ENCODE data around the gene DPY19L3.
"Not testable (repeated sequence)": the region's sequence is repeated elsewhere in the genome, so short reads cannot be mapped to it uniquely, and the experiment has no call there.

Gene DPY19L3

GRCh38 chr19:32397671-32398101 is 7.9 kb upstream of the DPY19L3 start:
- no peak for DNase-seq

GRCh38 chr19:32401992-32402391 is 3.6 kb upstream of the DPY19L3 start:
- no peak for DNase-seq

GRCh38 chr19:32403291-32403995 is 2.1 kb upstream of the DPY19L3 start:
- DNase-seq = no peak

GRCh38 chr19:32404213-32404932 is 1.2 kb upstream of the DPY19L3 start:
- no peak for DNase-seq

- peak; percentile 2 for DNase-seq
These were observed 588 bp upstream of the DPY19L3 start for GRCh38 chr19:32404933-32405430.

GRCh38 chr19:32406161-32407003 is 812 bp downstream of the DPY19L3 start:
- no peak for DNase-seq

- DNase-seq = no peak
These were observed 1.7 kb downstream of the DPY19L3 start for GRCh38 chr19:32407004-32407992.

- no peak for DNase-seq
These were observed 9.7 kb downstream of the DPY19L3 start for GRCh38 chr19:32415246-32415645.

- DNase-seq = no peak
These were observed 10.1 kb downstream of the DPY19L3 start for GRCh38 chr19:32415669-32416068.

- DNase-seq = no peak
These were observed 11.3 kb downstream of the DPY19L3 start for GRCh38 chr19:32416749-32417456.

- no peak for DNase-seq
These were observed 12.6 kb downstream of the DPY19L3 start for GRCh38 chr19:32418155-32418554.

GRCh38 chr19:32421589-32422361 is 16.2 kb downstream of the DPY19L3 start:
- no peak for DNase-seq

- DNase-seq = no peak
These were observed 16.9 kb downstream of the DPY19L3 start for GRCh38 chr19:32422435-32422834.

- not testable (repeated sequence) for DNase-seq
These were observed 18.4 kb downstream of the DPY19L3 start for GRCh38 chr19:32423944-32424343.

GRCh38 chr19:32427536-32427935 is 22.0 kb downstream of the DPY19L3 start:
- no peak for DNase-seq

- DNase-seq = no peak
These were observed 31.1 kb downstream of the DPY19L3 start for GRCh38 chr19:32436692-32437091.

- DNase-seq = no peak
These were observed 31.5 kb downstream of the DPY19L3 start for GRCh38 chr19:32437096-32437495.

- no peak for DNase-seq
These were observed 33.2 kb downstream of the DPY19L3 start for GRCh38 chr19:32438751-32439150.

- no peak for DNase-seq
These were observed 37.1 kb downstream of the DPY19L3 start for GRCh38 chr19:32442650-32443049.

- not testable (repeated sequence) for DNase-seq
These were observed 42.0 kb downstream of the DPY19L3 start for GRCh38 chr19:32447534-32447933.

Measured in effector CD4-positive, alpha-beta T cell (primary cell).